GM19351 (cell line): ENCODE data around the gene GFOD1.

Source experiments
- ATAC-seq: cut with Tn5 transposase; IDR thresholded peaks from one replicate; pipeline ENCODE4 v1.9.1; 2021; ENCODE audit warnings: mild to moderate bottlenecking, moderate library complexity; ENCODE audit not compliant: unreplicated experiment

GFOD1 gene

GRCh38 chr6:13384506-13384905 is 102.9 kb downstream of the GFOD1 start:
- no peak for ATAC-seq

- ATAC-seq: peak; percentile 95
These were observed 103.9 kb downstream of the GFOD1 start for GRCh38 chr6:13383328-13384163.

DNA sequence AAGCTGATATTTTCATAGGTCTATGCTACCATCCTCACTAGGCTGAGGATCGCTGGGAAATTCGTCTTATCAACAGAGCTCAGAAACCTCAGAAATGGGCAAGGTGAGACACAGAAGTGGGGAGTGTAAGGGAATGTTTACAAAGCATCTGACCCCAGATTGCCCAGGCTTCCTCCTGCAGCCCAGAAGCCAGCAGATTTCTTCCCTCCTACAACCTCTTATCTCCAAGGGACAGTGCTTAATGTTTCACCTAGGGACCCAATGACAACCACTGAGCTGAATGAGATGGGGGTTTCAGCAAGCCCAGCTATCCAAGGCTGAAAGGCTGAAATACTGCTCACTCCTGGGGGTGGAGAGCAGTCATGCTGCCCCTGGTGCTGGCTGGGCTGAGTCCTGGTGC is 106.6 kb downstream of the GFOD1 start:
- ATAC-seq: no peak

- ATAC-seq: no peak
These were observed 108.5 kb downstream of the GFOD1 start for GRCh38 chr6:13378669-13379590.

DNA sequence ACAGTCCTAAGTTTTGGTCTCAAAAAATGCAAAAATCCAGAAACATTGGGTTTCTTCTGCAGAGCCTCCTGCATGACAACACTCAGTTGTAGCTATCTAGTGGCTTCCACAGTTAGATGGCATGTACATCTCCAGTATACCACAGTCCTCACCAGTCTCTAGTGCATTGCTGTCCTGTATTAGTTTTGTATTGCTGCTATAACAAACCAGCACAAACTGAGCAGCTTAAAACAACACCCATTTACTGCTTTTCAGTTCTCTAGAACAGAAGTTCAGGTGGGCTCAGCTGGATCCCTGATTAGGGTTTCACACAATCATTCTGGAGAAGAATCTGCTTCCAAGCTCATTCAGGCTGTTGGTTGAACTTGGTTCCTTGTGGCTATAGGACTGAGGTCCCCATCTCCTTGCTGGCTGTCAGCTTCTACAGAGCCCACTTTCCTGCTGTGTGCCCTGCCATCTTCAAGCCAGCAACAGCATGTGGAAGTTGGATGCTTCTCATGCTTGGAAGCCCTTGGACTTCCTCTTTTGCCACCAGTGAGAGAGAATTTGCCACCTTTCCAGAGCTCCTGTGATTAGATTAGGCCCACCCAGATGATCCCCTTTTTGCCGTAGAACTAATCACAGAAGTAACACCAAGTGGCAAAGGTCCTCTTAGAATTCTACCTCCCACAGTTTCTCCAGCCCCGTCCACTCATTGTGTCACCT is 110.2 kb downstream of the GFOD1 start:
- no peak for ATAC-seq

DNA sequence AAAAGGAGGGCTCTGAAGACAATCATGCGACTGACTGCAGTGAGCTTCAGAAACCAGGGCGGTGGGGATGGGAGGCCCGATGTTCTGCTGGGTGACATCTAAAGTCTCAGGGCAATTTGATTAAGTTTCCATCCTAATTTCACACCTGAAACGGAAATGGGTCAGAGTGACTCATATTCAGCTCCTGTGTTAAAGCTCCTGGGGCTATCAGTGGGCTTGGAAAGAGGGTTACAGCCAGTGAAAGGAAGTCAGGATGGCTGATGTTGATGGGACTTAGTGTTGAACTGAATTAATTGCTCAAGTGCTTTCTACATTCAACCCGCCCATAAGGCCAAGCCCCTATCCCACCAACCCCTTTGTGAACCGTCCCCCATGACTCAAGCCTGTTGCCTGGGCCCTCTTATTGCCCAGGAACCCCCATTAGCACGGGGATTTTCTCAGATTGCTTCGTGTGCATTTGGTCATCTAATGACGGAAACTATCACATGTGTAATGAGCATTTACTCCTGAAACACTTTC is 112.0 kb downstream of the GFOD1 start:
- ATAC-seq: peak; percentile 84

DNA sequence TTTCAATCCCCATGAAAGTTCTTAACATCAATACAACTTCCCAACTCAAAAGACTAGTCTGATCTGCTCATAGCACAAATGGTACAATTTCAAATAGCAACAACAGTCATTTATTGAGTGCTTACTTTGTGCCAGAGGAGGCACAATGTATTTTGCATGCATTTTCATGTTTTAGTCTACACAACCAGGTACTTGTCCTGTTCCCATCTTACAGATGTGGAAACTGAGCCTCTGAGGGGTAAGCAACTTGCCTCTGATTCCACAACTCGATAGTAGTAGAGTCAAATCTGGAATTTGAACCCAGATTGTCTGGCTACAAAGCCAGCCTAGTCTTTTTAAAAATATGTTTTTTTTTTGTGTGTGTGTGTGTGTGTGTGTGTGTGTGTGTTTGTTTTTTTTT is 113.5 kb downstream of the GFOD1 start:
- no peak for ATAC-seq

- ATAC-seq: no peak
These were observed 113.9 kb downstream of the GFOD1 start for GRCh38 chr6:13373488-13373886.

DNA sequence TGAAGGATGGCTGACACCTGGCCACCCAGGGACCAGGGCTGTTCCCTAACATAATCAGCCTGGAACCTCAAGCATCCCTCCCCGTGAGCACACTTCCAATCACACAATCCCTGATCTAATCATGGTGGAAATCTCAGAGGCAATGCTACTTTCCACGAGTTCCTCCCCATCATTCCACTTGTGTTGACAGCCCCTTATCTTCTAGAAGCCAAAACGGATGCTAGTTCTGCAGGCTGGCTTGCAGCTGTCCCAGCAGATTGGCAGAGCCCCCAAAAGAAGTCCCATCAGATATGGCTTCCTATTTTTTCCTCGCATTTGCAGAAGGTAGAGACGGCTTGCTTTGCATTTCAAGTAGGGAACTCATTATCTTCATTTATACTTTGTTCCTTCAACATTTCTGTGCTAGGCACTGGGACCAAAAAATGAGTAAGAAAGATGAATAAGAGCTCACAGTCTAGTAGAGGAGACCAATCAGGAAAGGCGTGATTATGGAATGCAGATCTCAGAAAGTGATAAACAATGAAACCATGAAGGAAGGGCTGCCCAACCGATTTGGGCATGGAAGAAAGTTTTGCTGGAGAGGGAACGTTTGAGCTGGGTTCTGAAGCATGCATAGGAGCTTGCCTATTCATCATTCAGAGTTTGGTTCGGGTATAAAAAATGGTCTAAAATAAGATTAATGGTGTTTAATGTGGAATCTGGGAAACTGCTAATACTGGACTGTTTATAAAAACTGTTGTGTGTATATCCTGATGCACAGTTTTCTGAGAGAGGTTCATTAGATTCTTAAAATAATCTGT is 114.5 kb downstream of the GFOD1 start:
- no peak for ATAC-seq

DNA sequence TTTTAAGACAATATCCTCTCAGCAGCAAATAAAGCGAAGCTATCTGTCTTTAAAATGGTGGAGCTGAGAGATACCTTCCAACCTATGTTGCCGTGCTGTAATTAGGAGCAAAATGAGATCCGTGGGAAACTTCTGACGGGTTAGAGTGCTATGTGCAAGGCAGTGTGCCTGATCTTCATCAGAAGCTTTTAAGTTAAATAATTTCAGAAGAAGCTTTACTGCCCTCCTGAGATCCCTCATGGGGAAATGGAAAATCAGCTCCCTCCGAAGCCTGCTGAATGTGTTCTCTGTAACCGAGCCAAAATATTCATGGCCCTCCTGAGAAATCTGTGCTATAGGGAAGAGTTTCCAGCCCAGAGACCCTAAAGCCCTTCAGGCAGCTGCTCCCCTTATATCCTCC is 115.3 kb downstream of the GFOD1 start:
- ATAC-seq: no peak

DNA sequence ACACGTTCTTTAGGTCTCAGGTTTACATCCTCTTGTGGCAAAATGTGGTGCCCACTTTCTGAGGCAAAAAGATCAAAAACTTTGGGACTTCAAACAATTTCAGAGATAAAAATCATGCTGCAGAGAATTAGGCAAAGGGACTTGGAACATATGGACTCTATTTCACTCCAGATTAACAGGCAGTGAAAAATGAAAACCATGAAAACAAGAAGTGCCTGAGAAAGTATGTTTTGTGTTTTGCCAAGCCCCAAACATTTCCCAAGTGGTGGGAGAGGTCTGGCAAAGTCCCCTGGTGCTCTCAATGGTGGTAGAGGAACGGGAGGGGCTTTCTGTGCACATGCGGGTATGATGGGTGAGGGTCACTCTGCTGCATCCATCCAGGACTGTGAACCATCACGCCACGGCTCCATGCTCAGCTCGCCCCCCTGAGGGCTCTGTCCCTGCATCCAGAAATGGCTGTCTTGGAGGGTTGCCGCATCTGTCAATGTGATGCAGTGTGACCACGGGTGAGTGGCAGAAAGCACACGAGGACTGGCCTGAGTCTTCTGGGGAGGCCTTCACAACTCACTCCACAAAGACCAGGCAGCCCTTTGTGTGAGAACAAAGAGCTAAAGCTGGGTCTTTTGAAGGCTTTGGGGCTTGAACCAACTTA is 115.9 kb downstream of the GFOD1 start:
- no peak for ATAC-seq

DNA sequence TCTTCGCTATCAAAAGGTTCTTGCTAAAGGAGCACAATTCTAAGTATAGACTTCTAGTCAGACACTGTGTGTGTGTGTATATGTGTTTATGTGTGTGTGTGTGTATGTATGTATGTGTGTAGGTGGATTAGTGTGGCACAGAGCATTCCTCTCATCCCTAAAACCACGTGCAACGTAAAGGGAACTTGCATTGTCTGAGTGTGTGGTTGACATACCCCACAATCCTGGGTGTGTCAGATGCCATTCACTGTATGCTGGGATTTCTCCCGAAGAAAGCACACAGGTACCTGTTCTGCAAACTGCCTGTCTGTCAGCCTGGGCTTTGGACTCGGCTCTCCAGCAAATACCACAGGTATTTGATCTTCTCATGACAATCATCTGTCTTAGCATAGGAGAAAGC is 116.8 kb downstream of the GFOD1 start:
- ATAC-seq: no peak

GRCh38 chr6:13369591-13369990 is 117.8 kb downstream of the GFOD1 start:
- ATAC-seq: no peak

GRCh38 chr6:13368731-13369115 is 118.7 kb downstream of the GFOD1 start:
- ATAC-seq: no peak

GRCh38 chr6:13368079-13368730 is 119.2 kb downstream of the GFOD1 start:
- ATAC-seq: no peak

- ATAC-seq: no peak
These were observed 120.0 kb downstream of the GFOD1 start for GRCh38 chr6:13367396-13367795.

DNA sequence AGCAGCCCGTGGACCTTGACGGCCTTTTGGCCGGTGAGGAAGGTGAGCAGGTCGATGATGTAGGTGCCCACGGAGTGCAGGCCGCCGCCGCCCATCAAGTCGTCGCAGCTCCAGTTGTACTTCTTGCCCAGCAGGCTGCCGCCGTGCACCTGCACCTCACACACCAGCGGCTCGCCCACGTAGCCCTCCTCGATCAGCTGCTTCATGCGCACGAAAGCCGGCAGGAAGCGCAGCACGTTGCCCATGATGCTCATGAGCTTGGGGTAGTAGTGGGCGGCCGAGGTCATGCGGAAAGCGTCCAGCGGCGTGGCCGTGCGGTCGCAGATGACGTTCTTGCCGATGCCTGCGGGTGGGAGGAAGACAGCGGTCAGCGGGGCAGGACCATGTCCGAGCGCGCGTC is 122.1 kb downstream of the GFOD1 start:
- ATAC-seq: no peak

DNA sequence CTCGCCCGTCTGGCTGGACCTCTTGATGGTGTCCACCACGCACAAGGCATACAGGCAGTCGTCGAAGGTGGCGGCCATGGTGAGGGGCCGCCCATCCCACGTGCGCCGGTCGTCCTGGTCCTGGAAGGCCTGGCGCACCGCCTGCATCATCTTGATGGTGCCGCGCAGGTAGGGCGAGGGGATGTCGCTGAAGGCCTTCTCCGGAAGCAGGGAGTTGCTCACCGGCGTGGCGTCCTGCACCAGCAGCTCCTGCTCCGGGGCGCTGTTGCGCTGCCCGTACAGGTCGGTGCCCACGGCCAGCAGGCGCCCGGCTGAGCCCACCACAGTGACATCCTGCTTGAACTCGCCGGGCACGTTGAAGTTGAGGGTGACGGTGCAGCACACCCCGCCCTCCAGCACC is 122.6 kb downstream of the GFOD1 start:
- ATAC-seq: no peak

- ATAC-seq: no peak
These were observed 125.0 kb downstream of the GFOD1 start for GRCh38 chr6:13362412-13362811.
